C4-2B (cell line): Measurements from ENCODE around the gene ATCAY.

Experiments used
- CTCF ChIP-seq: fragments of 450-650 bp; conservative IDR thresholded peaks from 2 replicates; pipeline ENCODE4 v1.5.1; 2017; ENCODE audit warnings: mild to moderate bottlenecking
- ZFX ChIP-seq: fragments of 450-650 bp; IDR thresholded peaks from 2 replicates; pipeline ENCODE4 v1.6.1; 2017

- TF ChIP-seq CTCF (no peak), ZFX (no peak)
Observed at GRCh38 chr19:3968556-3969434, 88.3 kb downstream of the ATCAY start.
